ENCODE results near the gene IDNK.

- no peak for TF ChIP-seq CTCF (IDR thresholded peaks at IDR 0.05)
- TF ChIP-seq ZFX (IDR thresholded peaks at IDR 0.05; ENCODE audit: borderline replicate concordance), result no peak
These were observed 735 bp downstream of the IDNK start for GRCh38 chr9:83623679-83624076.
